GM21447 (cell line): ENCODE data around the gene BLTP3B.
"Not testable (repeated sequence)": the region's sequence is repeated elsewhere in the genome, so short reads cannot be mapped to it uniquely, and the experiment has no call there.

Source experiments
- ATAC-seq: cut with Tn5 transposase; IDR thresholded peaks from one replicate; pipeline ENCODE4 v1.9.1; 2021; ENCODE audit not compliant: unreplicated experiment

The BLTP3B gene, protein sequence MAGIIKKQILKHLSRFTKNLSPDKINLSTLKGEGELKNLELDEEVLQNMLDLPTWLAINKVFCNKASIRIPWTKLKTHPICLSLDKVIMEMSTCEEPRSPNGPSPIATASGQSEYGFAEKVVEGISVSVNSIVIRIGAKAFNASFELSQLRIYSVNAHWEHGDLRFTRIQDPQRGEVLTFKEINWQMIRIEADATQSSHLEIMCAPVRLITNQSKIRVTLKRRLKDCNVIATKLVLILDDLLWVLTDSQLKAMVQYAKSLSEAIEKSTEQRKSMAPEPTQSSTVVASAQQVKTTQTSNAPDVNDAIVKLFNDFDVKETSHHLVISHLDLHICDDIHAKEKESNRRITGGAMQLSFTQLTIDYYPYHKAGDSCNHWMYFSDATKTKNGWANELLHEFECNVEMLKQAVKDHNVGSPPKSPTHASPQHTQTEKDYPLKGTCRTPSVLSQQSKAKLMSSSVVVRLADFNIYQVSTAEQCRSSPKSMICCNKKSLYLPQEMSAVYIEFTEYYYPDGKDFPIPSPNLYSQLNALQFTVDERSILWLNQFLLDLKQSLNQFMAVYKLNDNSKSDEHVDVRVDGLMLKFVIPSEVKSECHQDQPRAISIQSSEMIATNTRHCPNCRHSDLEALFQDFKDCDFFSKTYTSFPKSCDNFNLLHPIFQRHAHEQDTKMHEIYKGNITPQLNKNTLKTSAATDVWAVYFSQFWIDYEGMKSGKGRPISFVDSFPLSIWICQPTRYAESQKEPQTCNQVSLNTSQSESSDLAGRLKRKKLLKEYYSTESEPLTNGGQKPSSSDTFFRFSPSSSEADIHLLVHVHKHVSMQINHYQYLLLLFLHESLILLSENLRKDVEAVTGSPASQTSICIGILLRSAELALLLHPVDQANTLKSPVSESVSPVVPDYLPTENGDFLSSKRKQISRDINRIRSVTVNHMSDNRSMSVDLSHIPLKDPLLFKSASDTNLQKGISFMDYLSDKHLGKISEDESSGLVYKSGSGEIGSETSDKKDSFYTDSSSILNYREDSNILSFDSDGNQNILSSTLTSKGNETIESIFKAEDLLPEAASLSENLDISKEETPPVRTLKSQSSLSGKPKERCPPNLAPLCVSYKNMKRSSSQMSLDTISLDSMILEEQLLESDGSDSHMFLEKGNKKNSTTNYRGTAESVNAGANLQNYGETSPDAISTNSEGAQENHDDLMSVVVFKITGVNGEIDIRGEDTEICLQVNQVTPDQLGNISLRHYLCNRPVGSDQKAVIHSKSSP (N-terminal part only)

DNA sequence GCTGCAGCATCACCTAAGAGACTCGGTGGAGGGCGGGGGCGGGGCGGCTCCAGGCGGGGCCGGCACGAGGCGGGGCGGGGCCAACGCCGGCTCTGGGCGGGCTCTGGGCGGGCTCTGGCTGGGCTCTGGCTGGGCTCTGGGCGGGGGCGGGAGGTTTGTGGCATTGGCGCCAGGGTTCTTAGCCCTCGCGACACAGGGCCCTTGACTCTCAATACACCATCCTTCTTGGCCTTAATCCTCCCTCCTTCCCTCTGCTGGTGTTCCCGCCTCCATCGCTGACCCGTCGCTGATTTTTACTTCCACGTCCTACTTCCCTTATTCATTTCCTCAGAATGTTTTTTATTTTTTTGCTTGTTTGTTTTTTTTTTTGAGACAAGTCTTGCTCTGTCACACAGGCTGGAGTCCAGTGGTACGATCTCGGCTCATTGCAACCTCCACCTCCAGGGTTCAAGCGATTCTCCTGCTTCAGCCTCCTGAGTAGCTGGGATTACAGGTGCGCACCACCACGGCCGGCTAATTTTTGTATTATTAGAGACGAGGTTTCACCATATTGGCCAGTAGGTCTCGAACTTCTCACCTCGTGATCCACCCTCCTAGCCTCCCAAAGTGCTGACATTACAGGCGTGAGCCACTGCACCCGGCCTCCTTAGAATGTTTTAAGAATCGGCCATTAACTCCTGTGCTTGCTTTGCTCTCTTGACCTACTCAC, at the start of gene BLTP3B:
BLTP3B (minus strand) TSS at position 24 of the 709 bp plus-strand sequence. CDS start 239 bp downstream, outside the sequence.
- peak; percentile 66 for ATAC-seq

DNA sequence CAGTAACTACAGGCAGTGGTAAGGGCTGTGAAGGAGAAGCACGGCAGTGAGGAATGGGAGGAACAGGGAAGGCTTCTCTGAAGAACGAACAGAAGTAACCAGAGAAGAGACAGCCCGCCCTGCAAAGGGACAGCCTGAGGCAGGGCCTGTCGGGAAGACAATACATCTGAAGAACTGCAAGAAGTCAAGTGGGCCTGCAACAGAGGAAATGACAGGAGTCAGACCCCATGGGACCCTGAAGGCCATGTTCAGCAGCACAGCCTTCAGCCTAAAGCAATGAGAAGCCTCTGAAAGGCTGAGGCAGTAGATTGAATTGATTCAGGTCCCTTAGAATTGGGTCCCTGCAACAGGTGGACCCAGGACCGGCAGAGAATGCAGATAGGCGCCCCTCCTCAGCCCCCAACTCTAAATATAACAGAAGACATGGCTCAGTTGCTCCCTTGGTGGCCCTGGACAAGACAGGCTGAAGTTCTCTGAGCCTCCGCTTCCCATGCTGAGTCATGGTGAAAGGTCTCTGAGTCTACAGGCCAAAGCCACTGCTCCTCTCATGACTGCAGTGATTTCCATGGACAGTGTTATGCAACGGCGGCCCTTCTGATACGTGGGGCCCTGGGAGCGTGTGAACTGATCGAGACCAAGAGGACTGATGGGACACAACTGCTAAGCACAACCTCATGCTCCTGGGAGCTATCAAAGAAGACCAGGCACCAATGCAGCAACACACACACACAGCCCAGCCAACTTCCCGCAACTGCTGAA, 47.1 kb upstream of the BLTP3B start:
- ATAC-seq, result no peak

DNA sequence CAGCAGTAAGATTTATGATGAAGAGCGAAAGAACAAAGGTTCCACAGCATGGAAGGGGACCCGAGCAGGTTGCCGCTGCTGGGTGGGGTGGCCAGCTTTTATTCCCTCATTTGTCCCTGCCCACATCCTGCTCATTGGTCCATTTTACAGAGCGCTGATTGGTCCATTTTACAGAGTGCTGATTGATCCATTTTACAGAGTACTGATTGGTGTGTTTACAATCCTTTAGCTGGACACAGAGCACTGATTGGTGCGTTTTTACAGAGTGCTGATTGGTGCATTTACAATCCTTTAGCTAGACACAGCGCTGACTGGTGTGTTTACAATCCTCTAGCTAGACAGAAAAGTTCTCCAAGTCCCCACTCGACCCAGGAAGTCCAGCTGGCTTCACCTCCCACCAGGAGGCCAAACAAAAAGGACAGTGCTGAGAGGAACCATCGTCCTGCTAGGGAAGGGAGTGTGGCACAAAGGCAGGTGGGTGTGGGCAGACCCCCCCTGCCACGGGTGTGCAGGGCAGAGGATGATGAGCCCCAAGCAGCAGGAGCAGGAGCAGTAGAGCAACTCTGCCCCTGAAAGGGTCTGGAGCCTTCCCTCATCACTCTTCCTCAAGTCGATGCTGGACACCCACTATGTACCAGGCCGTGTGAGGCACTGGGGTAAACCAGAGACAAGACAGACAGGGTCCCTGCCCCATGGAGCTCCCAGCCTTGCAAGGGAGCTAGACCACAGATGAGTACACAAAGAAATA, 46.4 kb upstream of the BLTP3B start:
- not testable (repeated sequence) for ATAC-seq

DNA sequence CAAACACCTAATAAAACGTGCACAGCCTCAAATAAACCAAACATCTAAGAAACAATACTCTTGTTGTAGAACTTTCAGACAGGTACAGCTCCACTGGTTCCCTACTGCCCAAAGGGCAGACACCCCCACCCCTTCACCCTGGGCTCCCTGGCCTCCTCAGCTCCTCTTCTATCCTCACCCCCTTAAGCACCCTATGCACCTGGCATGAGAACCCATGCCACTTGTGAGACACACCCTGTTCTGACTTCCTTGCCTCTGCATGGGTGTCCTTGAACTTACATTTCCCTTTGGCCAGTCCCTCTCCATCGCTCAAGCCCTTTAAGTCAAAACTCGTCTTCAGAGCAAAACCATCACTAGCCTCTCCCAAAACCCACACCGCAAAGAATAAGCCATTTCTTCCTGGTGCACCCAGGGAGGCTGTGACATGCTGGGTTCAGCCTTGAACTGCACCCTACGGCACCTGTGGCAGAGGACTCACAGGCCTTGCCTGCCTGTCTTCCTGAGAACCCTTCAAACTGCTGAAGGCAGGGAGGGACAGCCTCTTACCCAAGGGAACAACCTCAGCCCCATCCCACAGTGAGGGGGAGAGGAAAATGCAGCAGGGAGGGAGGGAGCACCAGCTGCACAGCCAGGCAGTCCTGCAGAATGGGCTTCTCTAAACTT, 45.3 kb upstream of the BLTP3B start:
- ATAC-seq, result no peak

DNA sequence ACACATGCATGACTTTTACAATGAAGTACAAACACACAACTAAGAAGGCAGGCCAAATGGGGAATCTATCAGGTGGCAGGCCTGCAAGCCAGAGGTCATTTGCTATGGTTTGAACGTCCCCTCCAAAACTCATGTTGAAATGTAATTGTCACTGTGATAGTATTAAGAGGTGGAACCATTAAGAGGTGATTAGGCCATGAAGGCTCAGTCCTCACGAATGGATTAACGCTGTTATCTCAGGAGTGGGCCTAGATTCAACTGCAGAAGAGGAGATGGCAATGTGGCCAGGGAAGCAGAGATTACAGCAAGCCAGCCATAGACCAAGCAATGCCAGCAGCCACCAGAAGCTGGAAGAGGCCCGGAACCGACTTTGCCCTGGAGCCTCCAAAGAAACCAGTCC, 44.4 kb upstream of the BLTP3B start:
- ATAC-seq, result no peak

DNA sequence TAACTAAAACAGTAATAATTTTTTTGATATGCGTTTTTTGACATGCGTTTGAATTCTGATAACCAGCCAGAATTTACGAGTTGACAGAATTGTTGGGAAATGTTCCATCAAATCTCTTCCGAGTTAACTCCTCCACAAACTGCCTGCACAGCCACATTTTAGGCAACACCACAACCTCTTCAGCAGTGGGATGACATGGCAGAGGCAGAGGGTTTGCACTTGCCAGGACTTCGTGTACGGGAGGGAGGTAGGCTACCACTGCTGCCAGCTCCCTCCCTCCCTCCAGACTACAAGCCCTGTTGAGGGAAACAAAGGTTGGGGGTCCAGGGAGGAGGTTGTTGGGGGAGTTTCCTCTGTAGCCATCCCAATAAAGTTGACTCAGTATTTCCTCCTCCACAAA, 43.4 kb upstream of the BLTP3B start:
- no peak for ATAC-seq

DNA sequence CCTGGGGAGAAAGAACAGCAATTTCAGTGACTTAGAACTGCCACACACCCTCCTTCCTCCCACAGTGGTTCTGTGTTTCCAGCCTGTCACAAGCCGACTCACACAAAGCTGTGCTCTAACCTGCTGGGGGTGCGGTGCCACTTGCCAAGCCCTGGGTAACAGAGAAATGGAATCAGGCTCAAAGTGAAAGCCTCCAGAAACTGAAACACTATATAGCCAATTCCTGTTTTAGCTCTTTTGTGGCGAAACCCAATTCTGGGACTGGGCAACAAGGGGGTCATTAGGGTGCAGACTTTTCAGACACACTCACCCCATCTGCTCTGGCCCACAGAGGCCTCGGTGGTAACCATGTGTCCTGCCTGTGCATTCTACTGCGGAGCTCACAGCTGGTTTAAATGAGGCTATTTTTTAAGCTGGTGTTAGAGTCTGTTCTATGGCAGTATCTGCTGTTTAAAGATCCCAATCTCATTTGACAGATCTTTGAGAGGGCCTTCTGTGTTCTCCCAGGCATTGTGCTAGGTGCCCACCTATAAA, 42.8 kb upstream of the BLTP3B start:
- ATAC-seq, result peak; percentile 88

DNA sequence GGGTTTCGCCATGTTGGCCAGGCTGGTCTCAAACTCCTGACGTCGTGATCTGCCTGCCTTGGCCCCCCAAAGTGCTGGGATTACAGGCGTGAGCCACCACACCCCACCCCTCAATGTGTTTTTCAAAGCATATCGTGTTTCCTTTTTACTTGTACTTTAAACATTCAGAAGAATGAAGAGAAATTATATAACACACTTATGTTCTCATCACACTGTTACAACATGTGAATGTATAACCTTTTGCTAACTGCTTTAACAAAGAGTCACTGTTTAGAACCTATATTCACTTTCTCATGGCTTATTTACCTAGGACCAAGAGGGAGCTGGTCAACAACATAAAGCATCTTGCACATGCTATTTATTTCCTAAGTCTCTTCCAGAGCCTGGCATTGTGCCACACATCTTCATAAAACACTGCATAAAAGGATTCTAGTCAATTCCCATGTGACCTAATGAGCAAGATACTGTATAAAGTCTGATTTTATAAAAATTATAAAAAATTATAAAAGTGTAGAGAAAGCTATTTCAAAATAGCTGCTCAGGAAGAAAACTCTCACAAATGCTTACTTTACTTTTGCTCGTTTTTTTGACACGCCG, 42.0 kb upstream of the BLTP3B start:
- ATAC-seq, result no peak

DNA sequence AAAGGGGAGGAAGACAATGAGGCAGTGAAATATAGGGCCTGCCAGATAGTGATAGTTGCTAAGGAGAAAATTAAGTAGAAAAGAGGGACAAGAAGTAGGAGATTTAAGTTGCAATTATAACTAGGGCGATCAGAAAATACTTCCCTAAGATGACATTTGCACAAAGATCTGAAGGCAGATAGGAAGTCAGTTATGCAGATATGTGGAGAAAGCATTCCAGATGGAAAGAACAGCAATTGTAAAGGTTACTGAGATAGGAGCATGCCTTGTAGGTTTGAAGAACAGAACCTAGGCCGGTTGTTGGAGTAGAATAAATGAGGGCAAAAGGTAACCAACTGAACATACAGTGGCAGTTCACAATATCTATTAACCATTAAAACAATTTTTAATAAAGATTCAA, 36.6 kb upstream of the BLTP3B start:
- no peak for ATAC-seq

DNA sequence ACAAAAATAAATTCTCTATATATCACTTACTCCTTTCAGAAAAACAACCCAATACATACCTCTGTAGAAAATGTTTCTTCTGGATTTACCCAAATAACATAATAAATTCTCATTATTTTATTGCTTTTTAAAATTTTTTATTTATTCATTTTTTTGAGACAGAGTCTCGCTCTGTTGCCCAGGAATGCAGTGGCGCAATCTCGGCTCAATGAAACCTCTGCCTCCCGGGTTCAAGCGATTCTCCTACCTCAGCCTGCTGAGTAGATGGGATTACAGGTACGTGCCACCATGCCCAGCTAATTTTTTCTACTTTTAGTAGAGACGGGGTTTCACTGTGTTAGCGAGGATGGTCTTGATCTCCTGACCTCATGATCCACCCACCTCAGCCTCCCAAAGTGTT, 33.8 kb upstream of the BLTP3B start:
- not testable (repeated sequence) for ATAC-seq

DNA sequence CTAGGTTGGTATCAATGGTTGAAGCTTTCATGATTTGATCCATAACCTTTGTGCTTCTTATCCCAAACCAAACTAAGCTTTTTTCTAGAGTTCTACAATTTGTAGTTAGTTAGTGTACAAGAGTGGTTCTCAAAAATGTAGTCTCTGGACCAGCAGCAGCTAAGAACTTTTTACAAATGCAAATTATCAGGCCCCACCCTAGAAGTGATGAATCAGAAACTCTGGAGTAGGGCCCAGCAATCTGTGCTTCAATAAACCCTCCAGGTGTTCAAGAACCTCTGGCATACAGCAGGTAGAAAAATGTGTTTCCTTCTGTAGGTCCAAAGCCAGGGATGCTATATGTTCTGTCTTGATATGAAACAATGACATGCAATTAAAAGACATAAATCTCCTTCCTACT, 31.8 kb upstream of the BLTP3B start:
- no peak for ATAC-seq

DNA sequence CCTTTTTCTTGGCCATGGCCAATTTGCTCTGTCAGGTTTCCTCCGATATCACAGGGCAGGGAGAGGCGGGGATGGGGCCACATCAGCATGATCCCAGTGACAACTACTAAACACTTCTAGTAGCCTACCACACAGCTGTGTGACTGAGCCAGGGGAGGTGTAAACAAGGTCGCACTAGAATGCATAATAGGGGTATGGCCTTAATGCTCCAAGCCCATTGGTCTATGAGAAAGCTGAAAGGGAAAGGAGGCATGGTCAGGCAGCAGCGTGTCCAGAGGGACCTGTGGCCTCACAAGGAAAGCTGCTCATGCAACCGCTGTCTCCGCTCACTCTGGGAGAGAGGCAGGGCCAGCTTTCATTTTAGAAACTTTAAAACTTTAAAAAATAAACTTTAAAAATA, 30.4 kb upstream of the BLTP3B start:
- ATAC-seq, result no peak

DNA sequence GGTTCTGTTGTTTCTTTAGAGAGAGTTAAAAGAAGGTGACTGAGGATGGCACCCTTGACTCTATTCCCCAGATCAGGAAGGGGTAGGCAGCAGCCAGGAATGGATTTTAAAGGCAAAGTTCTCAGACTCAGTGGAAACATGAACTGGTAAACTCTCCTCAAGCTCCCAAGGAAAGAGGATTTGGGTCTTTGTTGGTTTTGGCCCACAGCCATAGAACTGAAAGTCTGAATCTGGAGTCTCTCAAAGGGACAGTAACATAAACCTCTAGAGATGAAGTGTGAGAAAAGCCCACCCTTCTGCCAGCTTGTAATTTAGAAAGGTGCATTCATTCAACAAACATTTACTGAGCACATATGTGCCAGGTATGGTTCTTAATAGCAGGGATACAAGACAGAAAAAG, 28.6 kb upstream of the BLTP3B start:
- no peak for ATAC-seq

DNA sequence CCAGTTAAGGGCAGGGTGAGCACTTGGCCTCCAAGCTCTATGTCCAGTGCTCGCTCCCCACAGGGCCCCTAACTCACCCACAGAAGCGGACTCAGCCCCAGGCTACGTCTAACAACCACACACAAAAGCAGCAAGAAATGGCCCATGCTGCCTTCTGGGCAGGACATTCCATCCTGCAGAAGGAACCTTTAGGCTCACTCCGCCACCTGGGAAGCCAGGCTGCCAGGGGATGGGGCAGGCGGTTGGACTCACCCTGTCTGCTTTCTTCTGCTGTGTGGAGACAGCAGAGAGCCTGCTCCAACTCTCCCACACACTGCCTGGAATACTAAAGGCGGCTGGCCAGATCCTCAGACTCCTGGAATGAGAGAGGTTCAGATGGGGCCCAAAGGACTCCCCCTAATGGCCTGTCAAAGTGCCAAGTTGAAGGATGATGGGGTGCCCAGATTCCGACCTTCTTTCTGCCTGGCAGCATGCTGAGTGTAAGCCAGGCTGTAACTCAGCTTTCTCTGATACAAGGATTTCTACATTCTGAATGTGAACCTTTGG, 27.7 kb upstream of the BLTP3B start:
- ATAC-seq, result no peak

DNA sequence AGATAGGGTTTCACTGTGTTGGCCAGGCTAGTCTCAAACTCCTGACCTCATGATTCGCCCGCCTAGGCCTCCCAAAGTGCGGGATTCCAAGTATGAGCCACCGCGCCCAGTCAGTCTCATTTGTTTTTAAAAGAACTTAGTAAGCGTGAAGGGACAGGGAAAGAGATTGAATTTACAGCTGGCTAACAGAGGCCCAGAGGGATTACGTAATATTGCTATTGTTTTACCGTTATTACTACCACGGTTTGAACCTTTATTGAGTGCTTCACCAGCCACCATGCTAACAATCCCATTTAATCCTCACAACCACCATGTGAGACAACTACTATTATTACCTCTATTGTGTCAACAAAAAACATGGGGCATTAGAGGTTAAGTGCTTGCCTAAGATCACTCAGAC, 26.7 kb upstream of the BLTP3B start:
- ATAC-seq, result no peak

DNA sequence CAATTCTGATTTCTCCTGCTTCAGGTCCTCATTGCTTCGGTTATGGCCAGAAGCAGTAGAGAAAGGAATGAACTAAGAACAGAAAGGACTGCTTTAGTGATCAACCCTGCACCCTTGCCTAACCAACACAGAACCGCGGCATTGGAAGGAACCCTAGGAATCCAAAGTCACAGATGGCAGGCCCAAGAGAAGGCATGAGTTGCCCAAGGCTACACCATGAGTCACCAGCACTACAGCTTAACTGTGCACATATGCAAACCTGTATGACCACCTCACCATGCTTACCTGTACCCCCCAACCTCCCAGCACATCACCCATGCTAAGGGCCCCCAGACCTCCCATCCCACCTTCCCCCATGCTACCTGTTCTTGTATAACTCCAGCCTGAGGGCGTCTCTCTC, 25.9 kb upstream of the BLTP3B start:
- no peak for ATAC-seq

DNA sequence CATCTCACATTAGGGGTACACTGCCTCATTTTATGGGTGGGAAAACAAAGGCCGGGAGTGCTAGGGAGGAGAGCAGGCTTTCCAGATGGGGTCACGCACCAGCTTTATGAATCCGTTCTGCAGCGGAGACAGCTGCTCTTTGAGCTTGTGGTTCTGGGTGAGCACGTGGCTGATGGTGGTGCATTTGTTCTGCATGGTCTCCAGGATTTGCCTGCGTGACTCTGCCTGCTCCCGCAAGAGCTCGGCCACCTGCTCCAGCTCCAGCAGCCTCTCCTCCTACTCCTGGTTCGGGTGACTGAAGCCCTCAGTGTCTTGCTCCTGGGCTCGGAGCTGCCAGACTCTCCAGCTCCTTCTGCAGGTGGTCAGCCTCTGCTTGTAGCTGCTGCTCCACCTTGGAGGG, 23.6 kb upstream of the BLTP3B start:
- ATAC-seq, result no peak

DNA sequence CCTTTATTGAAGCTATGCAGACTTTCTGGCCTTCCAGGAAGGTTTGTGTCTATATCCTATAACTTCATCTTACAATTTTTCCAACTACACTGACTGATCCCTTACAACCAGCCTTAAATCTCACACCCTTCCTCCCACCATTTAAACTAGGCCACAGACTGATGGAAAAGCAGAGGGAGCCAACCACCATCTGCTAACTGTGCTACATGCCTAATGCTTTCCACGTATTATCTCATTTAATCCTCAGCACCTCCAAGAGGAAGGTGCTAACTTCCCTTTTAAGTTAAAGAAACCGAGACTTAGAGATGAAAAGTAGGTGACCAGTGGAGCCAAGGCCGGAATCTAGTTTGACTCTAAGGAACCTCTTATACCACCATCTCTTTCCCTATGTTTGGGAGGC, 22.7 kb upstream of the BLTP3B start:
- ATAC-seq, result no peak
